ENCODE data around the gene ZCCHC24.

- TF ChIP-seq RNF2 (IDR thresholded peaks at IDR 0.05; ENCODE audit: borderline replicate concordance, low read depth, low read length, missing control alignments, poor library complexity, severe bottlenecking): no peak
- no peak for TF ChIP-seq TCF12 (IDR thresholded peaks at IDR 0.05; ENCODE audit: low read depth, low read length)
- TF ChIP-seq POLR2AphosphoS5 (IDR thresholded peaks at IDR 0.05; ENCODE audit: low read depth, low read length): no peak
- no peak for TF ChIP-seq JUND (IDR thresholded peaks at IDR 0.05; ENCODE audit: low read length)
- TF ChIP-seq SIX5 (IDR thresholded peaks at IDR 0.05; ENCODE audit: low read depth, low read length): no peak
- no peak for TF ChIP-seq RBBP5 (IDR thresholded peaks at IDR 0.05; ENCODE audit: borderline replicate concordance, low read depth, low read length)
- no peak for TF ChIP-seq CTCF (IDR thresholded peaks at IDR 0.05; ENCODE audit: control extremely low read depth in 1 of 3, insufficient read depth in 1 of 3, low read depth in 1 of 3, low read length in 3 of 3)
- TF ChIP-seq PHF8 (conservative IDR thresholded peaks at IDR 0.05; ENCODE audit: low read depth, low read length): no peak
- TF ChIP-seq MAX (IDR thresholded peaks at IDR 0.05): no peak
- TF ChIP-seq POLR2A (IDR thresholded peaks at IDR 0.05; ENCODE audit: control extremely low read depth in 1 of 2, low read depth in 2 of 2, low read length in 2 of 2): no peak
Measured at GRCh38 chr10:79339266-79339665, 106.2 kb downstream of the ZCCHC24 start.
